Transverse colon (tissue), 4 donors: ENCODE data around the gene SEMA3E. TPM values are rescaled to one million over a fixed set of nuclear protein-coding genes. Genes with fewer than 3 reads are reported as not detected.

Experiments used
- DNase-seq: peaks from one replicate; pipeline ENCODE4 v3.0.0-alpha.2; 2019
- H3K27ac ChIP-seq, 4 donors: fragments of 200-600 bp; sonication (generic); 2 replicates each; pipeline ENCODE4 v1.5.1; 2016 to 2018; ENCODE audit warnings: inconsistent platforms in 4 of 4
- H3K27me3 ChIP-seq: fragments of 200-600 bp; sonication (generic); 2 replicates; pipeline ENCODE4 v1.5.1; 2017; ENCODE audit warnings: inconsistent platforms
- H3K36me3 ChIP-seq, 4 donors: fragments of 200-600 bp; sonication (generic); 2 replicates each; pipeline ENCODE4 v1.5.1; 2017 to 2019; ENCODE audit warnings: inconsistent platforms in 4 of 4
- H3K4me1 ChIP-seq, 4 donors: fragments of 200-600 bp; sonication (generic); 2 replicates each; pipeline ENCODE4 v1.5.1; 2017 to 2020; ENCODE audit warnings: inconsistent platforms in 4 of 4
- H3K4me3 ChIP-seq, 4 donors: fragments of 200-600 bp; sonication (generic); 1 replicate in 1 of 4; 2 replicates in 3 of 4; pipeline versions ENCODE4 v1.5.1 to v1.6.1; 2017 to 2019; ENCODE audit warnings: inconsistent platforms in 4 of 4
- H3K9me3 ChIP-seq, 2 donors: fragments of 200-600 bp; sonication (generic); 2 replicates each; pipeline ENCODE4 v1.5.1; 2017 to 2019; ENCODE audit warnings: inconsistent platforms in 2 of 2
- CTCF ChIP-seq, 5 experiments: fragments of 200-600 bp in 3 of 5; fragments of 450-650 bp in 2 of 5; sonication (generic) in 3 of 5; IDR thresholded peaks; 1 replicate in 2 of 5; 2 replicates in 3 of 5; pipeline ENCODE4 v1.5.1; 2016 to 2017; ENCODE audit warnings: antibody characterized with exemption in 5 of 5, inconsistent platforms in 3 of 5, mild to moderate bottlenecking in 2 of 5, moderate library complexity in 1 of 5
- EP300 ChIP-seq: sonication (generic); formaldehyde crosslinking; IDR thresholded peaks from one replicate; pipeline ENCODE4 v1.6.1; 2017; ENCODE audit warnings: antibody characterized with exemption, low read depth
- POLR2A ChIP-seq: fragments of 450-650 bp; IDR thresholded peaks from one replicate; pipeline ENCODE4 v1.6.1; 2016; ENCODE audit warnings: antibody characterized with exemption, mild to moderate bottlenecking, moderate library complexity
- POLR2AphosphoS5 ChIP-seq, 3 donors: sonication (generic); formaldehyde crosslinking; IDR thresholded peaks; one replicate each; pipeline ENCODE4 v1.6.1; 2016; ENCODE audit warnings: antibody characterized with exemption in 3 of 3
- WGBS, 2 donors: methylation state at CpG; one replicate each; pipeline ENCODE4 v1.1.5; 2018; ENCODE audit warnings: low coverage in 1 of 2; 5-methylcytosine and 5-hydroxymethylcytosine counted together
- in situ Hi-C, 4 donors: fragments of 200-750 bp; cut with MboI; loops; one replicate each; pipeline versions ENCODE4 v1.15.0 to v1.15.1; 2017; ENCODE audit warnings: low sequenced_read_pairs in 3 of 4, low pct_ligation_motif_present in 1 of 4, low pct_unique_long_range_greater_than_20kb in 1 of 4
- intact Hi-C: fragments of 100-400 bp; cut with DNase I; formaldehyde crosslinking; loops from one replicate; pipeline ENCODE4 v1.15.1; 2023; ENCODE audit warnings: low total_unique reads
- total RNA-seq, 4 donors: library from RNA; depleted of rRNA; stranded (reverse); fragments of >200 nt; gene quantifications; one replicate each; pipeline ENCODE4 v1.1.0, GENCODE V29; 2016

The SEMA3E gene
- total RNA-seq, 4 donors from 2014 or later: 0.95 to 3.8 (median 1.4) TPM; not detected in 1

- in situ Hi-C loops (no loop called here), intact Hi-C loops (no loop called here)
- H3K27me3 ChIP-seq: no peaks in the 10 kb centered on the region
- H3K36me3 ChIP-seq: no peaks in the 10 kb centered on the region
- 29 to 51% methylated on average over 2 of the region's 2 CpGs for WGBS, 2 donors
- peaks cover 0 to 10% (median 3%) of the 10 kb centered on the region in 4 donors for H3K4me1 ChIP-seq
- no peak overlapping the region for H3K4me3 ChIP-seq
- DNase-seq: no peak
- H3K9me3 ChIP-seq: no peaks in the 10 kb centered on the region
- TF ChIP-seq POLR2AphosphoS5 (IDR thresholded peaks at IDR 0.05) (no peak), CTCF (IDR thresholded peaks at IDR 0.05) (no peak)
- H3K27ac ChIP-seq: no peak overlapping the region
These were observed 311.9 kb downstream of the SEMA3E start for GRCh38 chr7:83337050-83337449.

GRCh38 chr7:83326223-83326622 lies 322.7 kb downstream of the SEMA3E start:
- 22 to 70% methylated on average over 1 to 2 of the region's 2 CpGs for WGBS, 2 donors
- no peak for DNase-seq
- intact Hi-C loops (no loop called here), in situ Hi-C loops (no loop called here)
- no peaks in the 10 kb centered on the region for H3K27me3 ChIP-seq
- H3K36me3 ChIP-seq: no peaks in the 10 kb centered on the region
- H3K9me3 ChIP-seq: no peaks in the 10 kb centered on the region
- no peak overlapping the region for H3K4me3 ChIP-seq
- no peak for TF ChIP-seq POLR2A
- TF ChIP-seq EP300: no peak
- no peak for TF ChIP-seq CTCF (IDR thresholded peaks at IDR 0.05)
- no peaks in the 10 kb centered on the region for H3K4me1 ChIP-seq
- no peak overlapping the region for H3K27ac ChIP-seq

GRCh38 chr7:83325083-83325482 lies 323.9 kb downstream of the SEMA3E start:
- in situ Hi-C loops (no loop called here), intact Hi-C loops (no loop called here)
- Histone ChIP-seq H3K36me3 (no peaks in the 10 kb centered on the region), H3K27me3 (no peaks in the 10 kb centered on the region), H3K4me1 (no peaks in the 10 kb centered on the region), H3K4me3 (no peak overlapping the region), H3K27ac (no peak overlapping the region), H3K9me3 (no peaks in the 10 kb centered on the region)
- WGBS, 2 donors: 93 to 94% methylated on average over 3 to 5 of the region's 5 CpGs
- TF ChIP-seq POLR2A: no peak
- TF ChIP-seq POLR2AphosphoS5 (IDR thresholded peaks at IDR 0.05): no peak
- TF ChIP-seq CTCF (IDR thresholded peaks at IDR 0.05): no peak
- no peak for TF ChIP-seq EP300
- DNase-seq: no peak

GRCh38 chr7:83324596-83324995 lies 324.3 kb downstream of the SEMA3E start:
- H3K27me3 ChIP-seq: no peaks in the 10 kb centered on the region
- TF ChIP-seq POLR2A (no peak), POLR2AphosphoS5 (IDR thresholded peaks at IDR 0.05) (no peak), EP300 (no peak), CTCF (IDR thresholded peaks at IDR 0.05) (no peak)
- H3K9me3 ChIP-seq: no peaks in the 10 kb centered on the region
- no peak for DNase-seq
- intact Hi-C loops: no loop called here
- in situ Hi-C loops: no loop called here
- no peaks in the 10 kb centered on the region for H3K36me3 ChIP-seq
- WGBS, 2 donors: 60 to 74% methylated on average over 2 of the region's 2 CpGs
- H3K4me3 ChIP-seq: no peak overlapping the region
- no peaks in the 10 kb centered on the region for H3K4me1 ChIP-seq
- no peak overlapping the region for H3K27ac ChIP-seq
